Stimulated activated CD4-positive, alpha-beta T cell treated with anti-CD3 and anti-CD28 coated beads, Interleukin-1b, Interleukin-23, amount 100 ng/mL, for 48 hours (primary cell): ENCODE measurements around the gene TULP3.
A peak's percentile ranks its signal among the peaks of the same experiment; 100 is the strongest.

Source experiments
- DNase-seq: peaks from one replicate; pipeline ENCODE4 v3.0.0-alpha.2; 2020

The TULP3 gene

DNA sequence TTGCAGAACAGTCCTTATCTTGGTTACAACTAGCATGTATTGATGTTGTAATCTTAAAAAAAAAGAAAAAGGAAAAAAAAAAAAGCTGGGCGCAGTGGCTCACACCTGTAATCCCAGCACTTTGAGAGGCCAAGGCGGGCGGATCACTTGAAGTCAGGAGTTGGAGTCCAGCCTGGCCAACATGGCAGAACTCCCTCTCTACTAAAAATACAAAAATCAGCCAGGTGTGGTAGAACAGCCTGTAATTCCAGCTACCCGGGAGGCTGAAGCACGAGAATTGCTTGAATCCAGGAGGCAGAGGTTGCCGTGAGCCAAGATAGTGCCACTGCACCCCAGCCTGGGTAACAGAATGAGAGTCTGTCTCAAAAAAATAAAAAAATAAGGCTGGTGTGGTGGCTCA, 42.9 kb downstream of the TULP3 start:
- DNase-seq: no peak

DNA sequence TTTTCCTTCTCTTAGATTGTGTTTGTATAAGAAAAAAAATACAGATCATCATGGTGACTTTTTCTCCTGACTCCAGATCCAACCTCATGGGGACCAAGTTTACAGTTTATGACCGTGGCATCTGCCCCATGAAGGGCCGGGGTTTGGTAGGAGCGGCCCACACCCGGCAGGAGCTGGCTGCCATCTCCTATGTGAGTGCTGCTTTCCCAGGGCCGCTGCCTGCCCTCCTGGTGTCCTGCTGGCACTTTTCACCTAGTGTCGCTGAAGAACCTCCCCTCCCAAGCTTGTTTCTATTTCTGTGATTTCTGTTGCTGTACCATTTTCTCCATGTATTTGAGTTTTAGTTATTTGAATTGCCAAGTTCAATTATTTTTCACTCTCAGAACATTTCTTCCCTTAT, 43.7 kb downstream of the TULP3 start:
- no peak for DNase-seq

DNA sequence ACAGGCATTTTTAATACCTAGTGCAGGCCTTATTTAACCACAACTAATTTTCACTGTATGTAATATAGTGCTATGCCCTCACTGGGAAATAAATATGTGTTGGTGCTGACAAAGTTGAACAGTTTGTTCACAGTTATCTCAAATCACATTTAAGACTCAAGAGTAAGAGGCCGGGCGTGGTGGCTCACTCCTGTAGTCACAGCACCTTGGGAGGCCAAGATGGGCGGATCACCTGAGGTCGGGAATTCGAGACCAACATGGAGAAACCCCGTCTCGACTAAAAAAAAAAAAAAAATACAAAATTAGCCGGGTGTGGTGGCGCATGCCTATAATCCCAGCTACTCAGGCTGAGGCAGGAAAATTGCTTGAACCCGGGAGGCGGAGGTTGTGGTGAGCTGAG, 45.6 kb downstream of the TULP3 start:
- no peak for DNase-seq

DNA sequence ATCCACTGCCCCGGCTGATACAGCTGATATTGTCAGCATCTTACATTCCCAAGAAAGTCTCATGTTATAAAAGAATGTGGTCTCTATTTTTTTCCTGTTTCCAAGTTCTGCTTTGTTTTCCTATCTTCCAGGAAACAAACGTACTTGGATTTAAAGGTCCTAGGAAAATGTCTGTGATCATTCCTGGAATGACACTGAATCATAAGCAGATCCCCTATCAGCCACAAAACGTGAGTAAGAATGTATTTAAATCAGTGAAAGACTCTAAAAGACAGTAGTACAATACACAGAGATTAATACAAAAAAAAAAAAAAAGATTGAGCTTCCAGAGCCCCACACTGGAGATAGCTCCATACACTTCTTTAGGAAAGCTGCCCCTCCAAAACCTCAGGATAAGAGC, 46.8 kb downstream of the TULP3 start:
- no peak for DNase-seq

DNA sequence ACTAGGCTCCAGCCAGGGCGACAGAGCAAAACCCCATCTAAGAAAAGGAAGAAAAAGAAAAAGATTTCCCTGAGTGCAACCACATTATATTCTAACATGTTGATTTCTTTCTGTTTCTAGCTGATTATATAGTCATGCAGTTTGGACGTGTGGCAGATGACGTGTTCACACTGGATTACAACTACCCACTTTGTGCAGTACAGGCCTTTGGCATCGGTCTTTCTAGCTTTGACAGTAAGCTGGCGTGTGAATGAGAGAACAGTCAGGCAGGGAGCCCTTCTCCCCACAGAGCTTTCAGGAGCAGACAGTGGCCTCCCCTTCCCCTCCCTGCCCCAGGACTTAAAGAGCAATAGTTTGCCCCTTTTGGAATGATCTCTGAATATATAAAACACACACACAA, 48.5 kb downstream of the TULP3 start:
- no peak for DNase-seq

DNA sequence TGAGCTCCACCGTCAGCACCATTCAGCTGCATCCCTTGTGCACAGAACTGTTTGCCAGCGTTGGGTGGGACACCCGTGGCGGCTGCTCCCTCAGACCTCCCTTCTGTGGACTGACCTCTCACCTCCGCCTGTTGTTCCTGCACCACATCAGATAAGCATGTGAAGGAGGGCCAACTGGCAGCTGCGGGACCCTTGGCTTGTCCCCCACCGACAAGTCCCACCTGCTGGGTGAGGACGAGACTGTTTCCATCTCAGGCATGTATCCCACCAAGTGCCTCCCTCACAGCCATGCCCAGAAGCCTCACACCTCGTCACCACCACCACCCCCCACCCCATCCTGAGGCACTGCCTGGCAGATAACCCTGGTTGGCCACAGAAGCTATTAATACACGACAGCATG, 49.9 kb downstream of the TULP3 start:
- no peak for DNase-seq

DNA sequence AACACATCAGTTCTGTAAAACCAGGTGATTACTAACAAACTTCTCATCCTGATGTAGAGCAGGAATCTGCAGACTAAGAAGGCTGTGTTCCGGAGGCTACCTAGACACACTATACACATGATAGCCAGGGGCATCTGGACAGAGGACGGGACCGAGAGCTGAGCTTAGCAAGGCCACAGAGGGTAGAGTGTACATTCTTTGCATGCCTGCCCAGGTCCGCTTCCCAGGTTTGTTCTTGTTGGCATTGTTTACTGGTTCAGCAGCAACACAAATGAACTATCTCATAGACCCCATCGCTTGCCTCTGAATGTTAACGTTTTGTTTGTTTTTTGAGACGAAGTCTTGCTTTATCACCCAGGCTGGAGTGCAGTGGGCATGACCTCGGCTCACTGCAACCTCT, 50.8 kb downstream of the TULP3 start:
- DNase-seq: no peak

DNA sequence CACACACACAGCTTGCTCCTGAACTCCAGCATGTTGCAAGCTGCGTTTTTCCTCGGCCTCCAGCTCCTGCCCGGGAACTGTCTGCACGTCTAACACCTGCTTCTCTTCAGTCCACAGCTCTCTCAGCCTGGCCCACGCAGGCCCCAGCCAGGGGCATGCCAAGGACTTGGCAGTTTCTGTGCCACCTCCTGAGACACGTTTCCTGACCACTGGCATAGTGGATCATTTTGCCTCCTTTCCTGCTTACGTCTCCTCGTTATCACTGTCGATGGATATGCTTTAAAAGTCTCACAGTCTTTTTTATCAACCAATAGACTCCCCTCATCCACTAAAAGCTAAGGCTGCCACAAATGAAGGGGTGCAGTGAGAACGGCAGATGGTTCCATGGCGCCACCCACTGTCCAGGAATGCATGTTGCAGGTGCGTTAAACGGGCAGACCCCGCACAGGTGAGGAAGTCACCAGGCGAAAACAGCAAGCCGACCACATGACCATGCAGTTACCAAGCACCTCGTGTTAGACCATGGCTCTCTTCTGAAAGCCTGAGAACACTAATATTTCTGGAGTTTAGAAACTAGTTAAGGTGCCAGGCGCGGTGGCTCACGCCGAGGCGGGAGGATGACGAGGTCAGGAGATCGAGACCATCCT, 53.8 kb downstream of the TULP3 start:
- DNase-seq: peak; percentile 66

DNA sequence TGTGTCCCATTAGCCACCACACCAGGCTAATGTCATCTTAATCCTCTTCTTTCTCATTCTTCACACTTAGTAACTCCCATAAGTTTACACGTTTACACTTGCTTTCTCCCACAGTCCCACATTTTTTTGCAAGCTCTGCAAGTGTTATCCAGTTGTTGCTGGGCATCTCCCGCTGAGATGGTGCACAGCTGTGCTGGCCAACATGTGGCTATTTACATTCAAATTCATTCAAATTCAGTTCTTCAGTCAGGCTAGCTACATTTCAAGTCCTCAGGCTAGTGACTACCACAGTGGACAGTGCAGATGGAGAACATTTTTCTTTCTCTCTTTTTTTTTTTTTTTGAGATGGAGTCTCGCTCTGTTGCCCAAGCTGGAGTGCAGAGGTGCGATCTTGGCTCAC, 58.7 kb downstream of the TULP3 start:
- no peak for DNase-seq

DNA sequence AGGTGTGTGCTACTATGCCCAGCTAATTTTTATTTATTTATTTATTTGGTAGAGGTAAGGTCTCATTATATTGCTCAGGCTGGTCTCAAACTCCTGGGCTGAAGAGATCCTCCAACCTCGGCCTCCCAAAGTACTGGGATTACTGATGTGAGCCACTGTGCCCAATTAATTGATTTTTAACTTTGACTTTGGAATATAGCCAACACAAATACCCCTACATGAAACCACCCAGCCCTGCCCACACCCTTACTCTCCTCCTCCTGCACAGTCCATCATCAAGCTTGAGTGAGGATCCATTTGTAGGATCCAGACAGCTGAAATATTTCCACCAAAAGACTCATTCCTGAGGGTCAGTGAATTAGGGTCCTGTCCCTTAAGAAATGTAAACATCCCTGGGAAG, 65.2 kb downstream of the TULP3 start:
- DNase-seq: no peak

DNA sequence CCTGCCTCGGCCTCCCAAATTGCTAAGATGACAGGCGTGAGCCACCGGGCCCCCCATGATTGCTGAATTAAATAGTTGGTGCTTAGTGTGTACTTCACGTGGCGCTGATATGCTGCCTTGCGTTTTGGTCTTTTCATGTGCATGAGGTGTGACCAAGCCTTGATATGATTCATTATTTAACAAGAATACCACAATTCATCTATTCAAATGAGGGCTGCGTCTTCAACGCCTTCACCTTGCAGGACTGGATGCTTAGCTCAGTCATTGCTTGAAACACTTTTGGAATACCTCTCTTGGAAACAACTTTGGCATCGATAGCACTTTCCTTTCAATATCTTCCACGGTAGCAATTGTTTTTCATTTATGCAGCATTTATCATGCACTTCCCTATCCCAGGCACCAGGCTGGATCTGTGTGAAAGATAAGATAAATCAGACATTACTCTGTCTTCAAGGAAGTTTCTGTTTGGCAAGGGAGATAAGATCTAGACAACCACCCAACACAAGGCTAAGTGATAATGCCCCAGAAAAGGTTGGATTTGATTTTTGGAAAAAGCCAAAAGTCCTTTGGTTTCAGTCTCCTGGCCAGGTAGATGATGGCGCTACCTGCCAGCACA, 67.2 kb downstream of the TULP3 start:
- no peak for DNase-seq

DNA sequence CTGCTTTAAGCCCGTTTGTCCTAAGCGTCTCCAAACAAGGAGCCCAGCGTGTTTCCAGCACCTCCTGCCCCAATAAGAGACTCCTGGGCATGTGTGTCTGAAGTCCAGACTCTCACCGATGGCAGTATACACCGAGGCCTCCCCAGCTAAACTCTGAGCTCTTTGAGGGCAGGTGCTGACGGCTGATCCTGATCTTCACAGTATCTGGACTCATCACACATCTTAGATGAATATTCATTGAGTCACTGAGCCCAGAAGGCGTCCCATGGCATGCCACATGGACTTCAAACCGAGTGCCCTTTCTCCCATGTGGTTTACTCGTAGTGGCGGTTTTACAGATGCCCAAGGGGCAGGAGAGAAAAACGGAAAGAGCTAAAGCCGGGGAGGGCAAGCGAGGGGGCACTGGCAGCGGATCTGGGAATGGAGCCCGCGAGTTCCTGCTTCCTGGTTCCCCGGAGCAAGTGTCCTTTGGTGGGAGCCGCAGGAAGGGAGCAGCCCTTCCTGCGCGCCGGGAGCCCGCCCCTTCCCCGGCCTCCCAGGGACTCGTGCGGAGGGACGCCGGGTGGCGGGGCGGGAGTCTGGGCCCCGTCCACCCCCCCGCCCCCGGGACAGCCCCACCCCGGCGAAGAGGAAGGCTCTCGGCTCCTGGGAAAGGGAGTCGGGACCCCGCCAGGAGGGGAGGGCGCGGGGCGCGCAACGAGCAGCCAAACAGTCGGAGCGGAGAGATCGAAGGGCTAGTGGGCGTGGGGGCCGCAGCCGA, 67.9 kb downstream of the TULP3 start:
- no peak for DNase-seq

DNA sequence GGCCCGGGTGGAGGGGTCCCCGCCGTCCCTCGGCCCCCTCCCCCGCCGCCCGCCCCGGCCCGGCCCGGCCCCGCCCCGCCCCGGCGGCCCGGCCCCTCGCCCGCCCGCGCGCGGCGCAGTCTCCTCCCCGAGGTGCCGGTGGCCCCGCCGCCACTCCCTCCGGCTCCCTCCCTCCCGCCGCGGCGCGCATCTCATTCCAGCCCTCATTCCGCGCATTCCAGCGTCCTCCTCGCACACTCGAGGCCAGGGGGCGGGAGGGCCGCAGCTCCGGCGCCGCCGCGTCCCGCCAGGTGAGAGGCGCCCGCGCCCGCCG, 68.5 kb downstream of the TULP3 start, which contains the start of gene TEAD4:
TSS of gene TEAD4 (plus strand) at position 206 of the 313 bp plus-strand sequence.
- DNase-seq: peak; percentile 20

DNA sequence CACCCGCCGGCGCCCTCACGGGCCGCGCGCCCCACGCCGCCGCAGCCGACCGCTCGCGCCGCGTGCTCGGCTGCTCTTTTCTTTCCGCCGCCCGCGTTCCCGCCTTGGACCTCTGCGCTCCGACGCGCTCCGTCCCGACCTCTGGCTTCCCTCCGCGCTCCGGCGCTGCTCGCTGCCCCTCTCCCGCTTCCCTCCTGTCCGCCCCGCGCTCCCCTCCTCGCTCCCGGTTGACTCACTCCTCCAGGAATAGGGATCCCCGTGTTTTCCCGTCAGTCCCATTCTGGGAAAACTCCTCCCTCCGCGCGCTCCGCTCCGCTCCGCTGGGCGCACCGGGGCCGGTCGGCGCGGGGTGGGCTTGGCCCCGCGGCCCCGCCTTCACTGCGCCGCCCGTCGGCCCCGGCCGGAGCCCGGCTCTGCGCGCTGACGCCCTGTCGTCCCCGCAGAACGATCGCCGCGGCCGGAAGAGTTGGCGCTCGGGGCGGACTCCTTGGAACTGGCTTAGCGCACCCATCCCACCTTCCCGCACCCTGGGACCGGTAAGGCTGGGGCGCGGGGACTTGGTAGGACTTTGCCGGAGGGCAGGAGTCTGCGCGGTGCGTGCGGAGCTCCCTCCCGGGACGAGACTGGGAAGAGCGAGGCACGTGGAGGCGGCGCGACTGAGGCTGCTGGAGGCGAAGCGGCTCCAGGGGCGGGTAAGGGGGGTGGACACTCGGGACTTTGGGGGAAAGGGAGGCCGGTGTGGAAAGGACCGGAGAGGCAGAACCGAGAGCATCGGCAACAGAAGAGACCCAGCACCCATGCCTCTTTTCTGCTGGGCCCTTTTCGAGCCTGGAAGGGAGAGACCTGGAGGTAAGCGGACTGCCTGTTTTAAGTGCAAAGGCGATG, 69.1 kb downstream of the TULP3 start:
- DNase-seq: no peak

DNA sequence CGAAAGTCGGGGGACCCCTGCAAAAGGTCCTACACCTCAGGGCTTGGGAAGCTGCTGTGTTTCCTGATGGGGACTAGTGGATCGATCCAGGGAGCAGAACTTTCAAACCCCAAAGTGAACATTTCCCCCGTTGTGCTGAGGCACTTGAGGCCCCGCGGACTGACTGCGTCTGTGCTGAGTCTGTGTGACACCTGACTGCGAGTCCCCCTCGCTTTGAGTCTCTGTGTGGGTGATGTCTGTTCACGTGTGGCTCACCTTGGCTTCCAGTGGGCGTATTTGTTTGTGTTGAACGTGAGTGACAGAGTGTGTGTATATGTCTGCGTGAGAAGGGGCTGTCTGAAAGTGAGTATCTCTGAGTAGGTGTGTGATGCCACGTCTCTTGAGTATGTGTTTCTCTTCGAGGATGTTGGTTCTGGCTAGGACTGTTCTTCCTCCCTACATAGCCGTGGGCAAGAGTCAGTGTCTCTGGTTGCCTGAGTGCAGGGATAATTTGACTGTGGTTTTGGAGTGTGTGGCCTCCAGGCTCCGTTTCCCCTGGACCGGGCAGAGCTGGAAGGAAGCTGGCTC, 69.8 kb downstream of the TULP3 start:
- peak; percentile 32 for DNase-seq

DNA sequence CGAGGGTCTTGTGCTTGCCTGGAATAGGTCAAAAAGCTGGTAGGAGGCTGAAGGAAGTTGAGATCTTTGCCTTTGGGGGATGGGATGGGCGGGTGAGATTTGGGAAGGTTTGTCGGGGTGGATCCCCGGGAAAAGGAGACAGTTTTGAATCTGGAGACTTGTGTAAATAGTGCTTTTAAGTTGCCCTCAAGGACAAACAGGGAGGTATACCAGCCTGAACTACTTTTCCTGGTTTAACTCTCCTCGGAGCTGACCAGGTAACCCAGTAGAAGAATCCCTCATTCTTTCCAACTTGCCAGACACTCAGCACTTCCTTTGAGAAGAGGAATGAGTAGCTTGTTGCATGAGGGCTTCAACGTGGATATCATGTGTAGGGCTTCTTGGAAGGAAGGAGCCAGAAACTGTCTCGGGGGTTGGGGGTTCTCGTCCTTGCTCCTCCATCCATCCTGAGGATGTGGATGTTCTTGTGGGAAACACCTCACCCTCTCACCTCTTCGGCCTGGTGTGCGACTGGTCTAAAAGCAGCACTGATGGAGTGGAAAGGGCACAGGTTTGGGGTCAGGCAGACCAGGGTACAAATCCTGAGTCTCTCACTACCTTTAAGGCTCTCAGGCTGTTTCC, 70.4 kb downstream of the TULP3 start:
- no peak for DNase-seq

DNA sequence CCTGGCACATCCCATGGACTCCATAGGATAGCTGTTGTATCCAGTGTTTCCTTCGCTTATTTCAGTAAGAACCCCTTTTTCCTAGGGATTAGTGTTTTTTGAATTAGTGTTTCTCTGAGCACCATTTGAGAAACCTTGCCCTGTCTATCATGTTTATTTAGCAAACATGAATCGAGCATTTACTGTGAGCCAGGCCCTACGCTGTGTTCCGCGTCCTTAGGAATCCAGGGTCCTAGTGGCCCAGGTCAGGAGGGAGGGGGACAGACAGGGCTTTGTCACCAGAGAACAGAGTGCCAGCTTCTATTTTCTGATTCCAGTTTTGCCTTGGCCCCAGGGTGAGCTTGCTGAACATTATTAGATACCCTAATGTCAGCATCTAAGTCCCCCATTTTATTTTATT, 71.0 kb downstream of the TULP3 start:
- no peak for DNase-seq

DNA sequence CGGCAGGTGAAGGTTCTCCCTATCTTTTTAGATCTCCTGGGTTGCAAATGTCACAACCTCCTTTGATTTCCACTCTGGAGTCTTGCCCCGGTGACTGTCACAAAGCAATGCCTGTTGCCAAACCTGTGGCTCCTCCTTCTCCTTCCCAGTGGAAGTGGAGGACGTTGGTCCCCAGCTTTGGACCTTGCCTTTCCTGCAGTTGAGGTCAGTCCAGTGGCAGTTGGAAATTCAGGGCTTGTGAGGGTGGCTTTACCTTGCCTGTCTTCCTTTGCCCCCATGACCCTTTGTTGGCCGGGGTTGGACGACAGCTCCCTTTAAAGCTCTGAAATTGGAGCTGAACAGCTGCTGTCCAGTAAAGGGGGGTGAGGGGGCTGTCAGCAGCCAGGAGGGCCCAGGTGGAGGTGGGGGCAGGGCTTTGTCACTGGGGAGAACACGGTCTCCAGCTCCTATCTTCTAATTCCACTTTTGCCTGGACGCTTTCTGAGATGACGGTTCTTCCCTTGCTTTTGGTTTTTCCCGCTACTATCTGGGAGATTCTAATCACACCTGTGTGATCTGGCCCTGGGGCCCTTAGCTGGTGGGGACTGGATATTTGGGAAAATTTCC, 72.6 kb downstream of the TULP3 start:
- DNase-seq: no peak

DNA sequence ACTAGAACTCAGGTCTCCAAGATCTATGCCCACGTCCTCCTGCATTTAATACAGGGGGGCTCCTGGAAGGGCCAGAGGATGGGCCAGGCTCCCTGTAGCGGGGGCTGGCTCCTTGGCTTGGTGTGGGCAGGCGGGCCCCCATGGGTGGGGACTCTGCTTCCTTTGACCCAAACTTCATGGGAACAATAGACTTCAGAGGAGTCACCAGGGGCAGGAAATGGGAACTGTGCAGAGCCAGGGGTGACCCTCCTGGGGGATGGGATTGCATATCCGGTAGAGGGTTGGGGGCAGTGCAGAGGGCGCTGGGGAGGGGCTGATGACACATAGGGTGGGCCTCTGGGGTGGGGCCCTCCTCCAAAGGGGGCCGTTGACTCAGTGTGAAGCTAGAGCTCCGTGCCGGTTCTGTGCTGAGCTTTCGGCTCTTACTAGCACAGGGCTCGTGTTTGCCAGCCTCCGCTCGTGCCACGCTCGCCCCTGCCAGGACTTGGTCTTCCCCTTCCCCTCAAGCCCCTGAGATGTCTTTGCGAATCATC, 73.1 kb downstream of the TULP3 start:
- DNase-seq: no peak

DNA sequence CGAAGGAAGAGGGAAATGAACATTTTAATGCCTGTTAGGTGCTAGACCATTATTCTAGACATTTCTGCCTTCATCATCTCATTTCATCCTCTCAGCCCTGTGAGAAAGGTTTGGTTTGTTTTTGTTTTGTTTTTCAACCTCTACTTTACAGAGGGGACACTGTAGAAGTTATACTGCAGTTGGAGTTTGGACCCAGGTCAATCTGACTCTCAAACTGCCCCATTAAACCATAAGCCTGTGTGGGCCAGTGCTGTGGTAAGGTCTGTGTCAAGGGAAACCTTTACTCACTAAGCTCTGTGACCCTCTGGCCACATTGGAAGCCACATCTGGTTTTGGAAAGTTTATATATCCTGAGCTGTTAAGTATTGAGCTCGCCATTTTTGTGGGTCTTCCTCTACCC, 77.0 kb downstream of the TULP3 start:
- DNase-seq: no peak

DNA sequence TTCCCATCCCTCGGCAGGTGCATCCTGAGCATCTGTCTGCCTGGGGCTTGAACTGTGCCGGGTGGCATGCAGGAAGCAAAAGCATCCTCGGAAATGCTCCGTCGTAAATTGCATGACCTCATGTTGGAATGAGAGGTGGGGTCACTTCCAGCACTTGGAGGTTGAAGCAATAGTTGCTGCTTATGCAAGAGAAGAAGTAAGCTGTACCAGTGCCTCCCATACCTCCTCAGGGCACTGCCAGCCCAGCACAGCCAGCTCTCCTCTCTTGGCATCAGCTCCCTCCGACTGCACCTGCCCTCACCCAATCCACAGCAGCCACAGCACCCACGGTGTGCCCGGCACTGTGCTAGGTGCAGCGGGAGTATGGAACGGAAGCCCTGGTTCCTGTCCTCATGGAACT, 80.1 kb downstream of the TULP3 start:
- DNase-seq: no peak

DNA sequence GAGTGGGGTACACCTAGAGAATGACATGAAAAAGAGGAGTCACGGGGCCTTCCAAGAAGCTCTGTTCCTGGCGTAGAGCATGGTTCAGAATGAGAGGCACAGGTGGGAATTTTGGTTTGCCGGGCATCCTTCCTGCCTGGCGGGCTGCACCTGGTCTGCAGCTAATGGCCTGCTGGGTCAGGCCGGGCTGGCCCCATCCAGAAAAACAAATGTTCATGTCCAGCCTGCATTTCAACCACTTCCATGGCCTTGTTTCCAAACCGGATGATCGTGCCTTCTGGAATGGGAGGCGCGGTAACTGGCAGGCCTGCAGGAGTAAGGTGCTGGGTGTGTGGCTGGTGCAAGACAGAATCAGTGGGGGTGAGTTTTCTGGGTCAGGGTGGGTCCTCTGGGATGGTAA, 82.9 kb downstream of the TULP3 start:
- DNase-seq: no peak
